Measurements from ENCODE around the gene HPS1.
A peak's percentile ranks its signal among the peaks of the same experiment; 100 is the strongest.

Gene HPS1

DNA sequence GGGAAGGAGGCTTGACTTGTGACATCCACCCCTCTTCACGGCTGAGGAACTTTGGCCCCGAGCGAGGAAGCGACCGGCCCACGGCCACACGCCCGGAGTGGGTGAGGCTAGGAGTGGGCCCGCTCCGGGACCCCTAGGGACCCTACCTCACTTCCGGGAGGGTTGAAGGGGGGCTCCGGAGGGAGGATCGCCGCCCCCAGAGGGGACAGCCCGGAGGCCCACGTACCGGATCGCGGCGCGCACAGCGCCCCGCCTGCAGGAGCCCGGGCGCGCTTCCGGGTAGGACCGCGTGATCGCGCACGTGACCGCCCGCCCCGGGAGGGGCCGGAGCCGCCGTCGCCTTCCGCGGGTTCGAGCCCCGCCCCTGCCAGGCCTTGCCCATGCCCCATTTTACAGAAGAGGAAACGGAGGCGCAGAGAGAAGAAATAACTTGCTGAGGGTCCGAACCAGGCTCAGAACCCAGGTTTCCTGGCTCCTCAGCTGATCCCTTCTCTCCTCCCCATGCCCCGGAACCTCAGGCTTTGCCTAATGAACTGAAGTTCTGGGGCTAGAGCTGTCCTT is at the start of gene HPS1:
Gene HPS1 (minus strand): TSS at position 275 of the 561 bp plus-strand sequence. CDS start 3,695 bp downstream, outside the sequence.
- peak; percentile 91 for DNase-seq (ENCODE audit: low spot score)
- Histone ChIP-seq H3K4me3 (peak within 1 kb of the TSS; percentile 85), H3K27ac (peak within 1 kb of the TSS; percentile 92 to 94)
- TF ChIP-seq, protein P1, sequence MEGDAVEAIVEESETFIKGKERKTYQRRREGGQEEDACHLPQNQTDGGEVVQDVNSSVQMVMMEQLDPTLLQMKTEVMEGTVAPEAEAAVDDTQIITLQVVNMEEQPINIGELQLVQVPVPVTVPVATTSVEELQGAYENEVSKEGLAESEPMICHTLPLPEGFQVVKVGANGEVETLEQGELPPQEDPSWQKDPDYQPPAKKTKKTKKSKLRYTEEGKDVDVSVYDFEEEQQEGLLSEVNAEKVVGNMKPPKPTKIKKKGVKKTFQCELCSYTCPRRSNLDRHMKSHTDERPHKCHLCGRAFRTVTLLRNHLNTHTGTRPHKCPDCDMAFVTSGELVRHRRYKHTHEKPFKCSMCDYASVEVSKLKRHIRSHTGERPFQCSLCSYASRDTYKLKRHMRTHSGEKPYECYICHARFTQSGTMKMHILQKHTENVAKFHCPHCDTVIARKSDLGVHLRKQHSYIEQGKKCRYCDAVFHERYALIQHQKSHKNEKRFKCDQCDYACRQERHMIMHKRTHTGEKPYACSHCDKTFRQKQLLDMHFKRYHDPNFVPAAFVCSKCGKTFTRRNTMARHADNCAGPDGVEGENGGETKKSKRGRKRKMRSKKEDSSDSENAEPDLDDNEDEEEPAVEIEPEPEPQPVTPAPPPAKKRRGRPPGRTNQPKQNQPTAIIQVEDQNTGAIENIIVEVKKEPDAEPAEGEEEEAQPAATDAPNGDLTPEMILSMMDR (IDR thresholded peaks at IDR 0.05) = no peak

DNA sequence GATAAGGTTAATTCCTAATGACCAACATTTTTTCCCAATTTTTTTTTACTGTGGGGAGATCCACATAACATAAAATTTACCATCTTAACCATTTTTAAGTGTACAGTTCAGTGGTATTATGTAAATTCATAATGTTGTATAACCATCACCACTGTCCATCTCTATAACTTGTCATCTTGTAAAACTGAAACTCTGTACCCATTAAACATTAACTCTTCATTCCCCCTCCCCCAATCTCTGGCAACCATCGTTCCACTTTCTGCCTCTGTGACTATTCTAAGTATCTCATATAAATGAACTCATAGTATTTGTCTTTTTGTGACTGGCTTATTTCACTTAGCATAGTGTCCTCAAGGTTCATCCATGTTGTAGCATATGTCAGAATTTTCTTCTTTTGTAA is 46.0 kb upstream of the HPS1 start:
- Histone ChIP-seq H3K4me3 (no peak overlapping the region), H3K27ac (no peak overlapping the region)
- TF ChIP-seq, protein P1 (IDR thresholded peaks at IDR 0.05) = no peak
- no peak for DNase-seq (ENCODE audit: low spot score)

DNA sequence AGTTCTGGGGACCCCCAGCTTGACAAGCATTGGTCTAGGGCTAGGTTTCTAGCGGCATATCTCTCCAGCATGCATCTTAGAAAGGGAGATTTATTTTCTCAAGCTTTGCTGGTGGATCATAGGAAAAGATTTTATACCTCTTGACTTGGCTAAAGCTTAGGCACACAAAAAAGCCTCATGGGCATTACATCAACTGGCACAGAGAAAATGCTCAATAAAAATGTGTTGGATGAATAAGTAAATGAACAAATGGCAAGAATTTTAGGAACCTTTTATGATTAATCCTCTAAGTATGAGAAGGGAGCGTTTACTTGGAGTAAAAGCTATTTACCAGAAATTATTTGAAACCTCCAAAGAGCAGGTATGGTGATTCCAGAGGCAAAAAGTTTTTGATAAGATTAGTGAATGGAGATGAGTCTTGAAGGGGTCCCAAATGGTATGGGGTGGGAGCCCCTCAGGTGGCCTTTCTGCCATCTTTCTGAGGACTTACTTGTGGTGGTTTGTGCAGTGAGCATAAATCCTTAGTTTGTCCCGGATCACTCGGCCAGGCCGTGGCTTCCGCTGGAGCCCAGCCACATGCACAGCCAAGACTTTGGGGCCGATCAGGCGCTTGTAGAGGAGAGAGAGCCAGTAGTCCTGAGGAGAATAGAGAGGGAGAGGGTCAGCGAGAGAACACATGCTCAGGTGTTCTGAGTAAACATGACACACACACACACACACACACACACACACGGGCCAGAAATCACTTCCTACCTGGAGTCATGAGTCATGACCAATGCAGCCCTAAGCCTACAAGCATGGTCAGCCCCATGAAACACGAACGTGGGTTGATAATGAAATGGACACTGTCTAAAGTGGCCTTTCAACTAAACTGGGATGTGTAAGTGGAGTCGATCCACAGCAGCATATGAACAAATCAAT is 43.1 kb upstream of the HPS1 start:
- no peak for DNase-seq (ENCODE audit: low spot score)
- Histone ChIP-seq H3K27ac (no peak overlapping the region), H3K4me3 (no peak overlapping the region)
- TF ChIP-seq, protein P1 (IDR thresholded peaks at IDR 0.05) = no peak

DNA sequence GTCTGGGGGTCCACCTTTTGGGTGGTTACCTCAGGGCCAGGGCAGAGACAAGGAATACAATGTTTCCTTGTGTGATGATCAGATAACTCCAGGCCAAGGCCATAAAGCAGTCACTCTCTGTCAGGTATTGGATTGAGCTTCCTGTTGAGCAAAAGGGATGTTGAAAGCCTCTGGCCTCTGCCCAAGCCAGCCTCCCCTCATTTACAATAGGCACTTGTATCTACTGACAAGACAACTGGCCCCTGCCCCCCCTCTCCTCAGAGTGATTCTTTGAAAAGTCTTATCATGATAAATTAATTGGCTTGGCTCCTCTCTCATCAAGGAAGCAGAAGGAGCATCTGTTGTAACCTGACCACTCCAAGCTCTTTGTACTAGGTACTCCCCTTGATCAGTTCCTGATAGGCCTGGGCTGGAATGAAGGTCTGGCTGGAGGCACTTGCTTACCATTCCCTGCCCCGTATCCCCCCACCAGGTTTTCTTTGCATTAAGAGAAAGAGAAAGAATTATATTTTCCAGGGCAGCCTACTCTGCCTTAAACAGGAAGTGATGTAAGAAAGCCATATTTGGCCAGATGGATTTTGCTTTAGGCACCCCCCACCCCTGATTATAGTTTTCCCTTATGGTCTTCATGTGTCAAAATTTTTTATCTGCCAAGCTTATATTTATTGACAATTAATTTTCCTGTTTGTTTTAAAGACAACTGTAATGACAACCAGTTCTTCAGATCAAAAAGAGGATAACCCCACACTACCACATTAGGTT is 42.1 kb upstream of the HPS1 start:
- DNase-seq (ENCODE audit: low spot score) = no peak
- TF ChIP-seq, protein P1 (IDR thresholded peaks at IDR 0.05) = no peak
- H3K27ac ChIP-seq = no peak overlapping the region
- no peak overlapping the region for H3K4me3 ChIP-seq

DNA sequence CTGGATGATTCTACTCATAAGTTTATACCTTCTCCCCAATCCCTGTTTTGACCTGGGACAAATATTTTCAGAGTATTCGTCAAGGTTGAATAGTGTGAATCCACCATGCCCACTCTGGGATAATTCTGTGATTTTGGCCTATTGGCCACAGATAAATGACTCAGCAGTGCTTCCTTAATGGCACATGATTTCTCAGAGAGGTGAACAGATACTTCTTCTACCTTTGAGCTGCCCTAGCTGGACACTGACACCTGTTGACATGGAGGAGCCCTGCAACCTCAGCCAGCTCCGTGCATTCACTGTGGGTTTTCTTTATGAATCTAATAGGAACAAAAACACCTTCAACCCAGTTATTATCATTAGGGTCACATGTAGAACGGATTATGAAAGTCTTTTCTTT is 40.9 kb upstream of the HPS1 start:
- DNase-seq (ENCODE audit: low spot score) = no peak
- Histone ChIP-seq H3K4me3 (no peak overlapping the region), H3K27ac (no peak overlapping the region)
- TF ChIP-seq, protein P1 (IDR thresholded peaks at IDR 0.05) = no peak

DNA sequence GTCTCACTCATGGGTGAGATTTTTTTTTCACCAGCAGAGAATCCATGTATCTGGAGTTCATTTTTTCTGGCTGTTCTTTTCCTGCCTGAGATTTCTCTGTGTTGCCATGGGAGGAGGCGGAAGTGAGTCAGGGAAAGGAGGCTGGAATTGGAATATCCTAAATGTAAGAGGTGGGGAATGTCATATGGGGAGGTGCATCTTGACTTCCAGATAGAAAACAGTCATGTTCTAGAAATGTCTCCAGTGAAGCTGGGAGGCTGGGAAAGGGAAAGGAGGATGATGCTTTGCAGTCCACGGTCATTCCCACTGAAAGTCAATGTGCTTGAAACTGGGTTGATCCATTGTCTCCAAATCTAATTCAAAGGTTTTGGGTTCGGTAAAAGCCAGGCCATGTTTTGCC is 39.7 kb upstream of the HPS1 start:
- TF ChIP-seq, protein P1 (IDR thresholded peaks at IDR 0.05) = no peak
- DNase-seq (ENCODE audit: low spot score) = no peak
- Histone ChIP-seq H3K27ac (no peak overlapping the region), H3K4me3 (no peak overlapping the region)

All from coronary artery (tissue), 2 donors.